NT2/D1 (cell line): ENCODE data around the gene LPO.

Experiments
- SUZ12 ChIP-seq: IDR thresholded peaks from 2 replicates; pipeline ENCODE4 v1.6.1; 2011; ENCODE audit not compliant: insufficient read length, insufficient read depth; ENCODE audit errors: extremely low read depth
- YY1 ChIP-seq: IDR thresholded peaks from 2 replicates; pipeline ENCODE4 v1.6.1; 2011; ENCODE audit not compliant: insufficient read length, insufficient read depth

DNA sequence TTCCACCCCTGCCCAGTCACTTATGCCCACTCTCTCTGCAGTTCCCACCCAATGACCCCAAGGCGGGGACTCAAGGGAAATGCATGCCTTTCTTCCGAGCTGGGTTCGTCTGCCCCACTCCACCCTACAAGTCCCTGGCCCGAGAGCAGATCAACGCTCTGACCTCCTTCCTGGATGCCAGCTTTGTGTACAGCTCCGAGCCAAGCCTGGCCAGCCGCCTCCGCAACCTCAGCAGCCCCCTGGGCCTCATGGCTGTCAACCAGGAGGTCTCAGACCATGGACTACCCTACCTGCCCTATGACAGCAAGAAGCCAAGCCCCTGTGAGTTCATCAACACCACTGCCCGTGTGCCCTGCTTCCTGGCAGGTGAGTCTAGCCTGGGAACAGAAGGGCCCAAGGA lies 13.8 kb downstream of the LPO start:
- TF ChIP-seq SUZ12 (no peak), YY1 (no peak)
